VCaP (cell line): Measurements from ENCODE around the gene PSD4.

Experiments
- H3K27ac ChIP-seq: fragments of 450-650 bp; 2 replicates; pipeline ENCODE4 v1.5.1; 2017
- CTCF ChIP-seq: fragments of 450-650 bp; conservative IDR thresholded peaks from 2 replicates; pipeline ENCODE4 v1.5.1; 2017; ENCODE audit warnings: mild to moderate bottlenecking, moderate library complexity

PSD4 gene

GRCh38 chr2:113158884-113159553 is 14.8 kb upstream of the PSD4 start:
- H3K27ac ChIP-seq, result peak overlapping the region; percentile 99
- no peak for TF ChIP-seq CTCF

GRCh38 chr2:113160248-113160647 is 13.5 kb upstream of the PSD4 start:
- no peak for TF ChIP-seq CTCF
- peak overlapping the region; percentile 99 for H3K27ac ChIP-seq

- no peak for TF ChIP-seq CTCF
- peak overlapping the region; percentile 99; the same call in 1 of the 2 replicates for H3K27ac ChIP-seq
These were observed 12.8 kb upstream of the PSD4 start for GRCh38 chr2:113160962-113161361.

GRCh38 chr2:113162173-113162572 is 11.6 kb upstream of the PSD4 start:
- TF ChIP-seq CTCF, result no peak
- H3K27ac ChIP-seq, result no peak overlapping the region

GRCh38 chr2:113162869-113163268 is 10.9 kb upstream of the PSD4 start:
- TF ChIP-seq CTCF, result no peak
- H3K27ac ChIP-seq, result no peak overlapping the region

- TF ChIP-seq CTCF, result no peak
- peak overlapping the region; percentile 46 for H3K27ac ChIP-seq
These were observed 9.4 kb upstream of the PSD4 start for GRCh38 chr2:113164215-113164929.

GRCh38 chr2:113164930-113165585 is 8.7 kb upstream of the PSD4 start:
- no peak for TF ChIP-seq CTCF
- H3K27ac ChIP-seq, result peak overlapping the region; percentile 46
